GM23338 (cell line): ENCODE data around the gene KCNN3. TPM values are rescaled to one million over a fixed set of nuclear protein-coding genes. Genes with fewer than 3 reads are reported as not detected.

Experiments used
- ATAC-seq: fragments of 200-7000 bp; cut with Tn5 transposase; 3 replicates; pipeline ENCODE4 v1.9.1; 2020
- DNase-seq: peaks from one replicate; pipeline ENCODE4 v3.0.0-alpha.2; 2015; ENCODE audit warnings: low spot score
- H2AFZ ChIP-seq: fragments of 200-600 bp; sonication (generic); 2 replicates; pipeline ENCODE4 v1.8.0; 2016; ENCODE audit warnings: antibody characterized with exemption, mild to moderate bottlenecking, moderate library complexity
- H3F3A ChIP-seq: fragments of 200-600 bp; sonication (generic); replicated peaks from 2 replicates; pipeline ENCODE4 v1.8.0; 2017; ENCODE audit warnings: antibody characterized with exemption, mixed run types, low read depth
- H3K27ac ChIP-seq: fragments of 200-600 bp; sonication (generic); 2 replicates; pipeline ENCODE4 v1.6.1; 2016; ENCODE audit warnings: low read depth
- H3K27me3 ChIP-seq: fragments of 200-600 bp; sonication (generic); 2 replicates; pipeline ENCODE4 v1.8.0; 2016; ENCODE audit warnings: mild to moderate bottlenecking, mixed run types, moderate library complexity; ENCODE audit not compliant: insufficient read depth
- H3K36me3 ChIP-seq: fragments of 200-600 bp; sonication (generic); 2 replicates; pipeline ENCODE4 v1.8.0; 2016; ENCODE audit warnings: mild to moderate bottlenecking; ENCODE audit not compliant: insufficient read depth
- H3K4me1 ChIP-seq: fragments of 200-600 bp; sonication (generic); 2 replicates; pipeline ENCODE4 v1.8.0; 2016; ENCODE audit warnings: mild to moderate bottlenecking, moderate library complexity; ENCODE audit not compliant: insufficient read depth
- H3K4me2 ChIP-seq: fragments of 200-600 bp; sonication (generic); 2 replicates; pipeline ENCODE4 v1.7.1; 2017; ENCODE audit warnings: mixed run types
- H3K4me3 ChIP-seq: fragments of 200-600 bp; sonication (generic); 2 replicates; pipeline ENCODE4 v1.6.1; 2016; ENCODE audit warnings: mixed run types
- H3K79me2 ChIP-seq: fragments of 200-600 bp; sonication (generic); replicated peaks from 2 replicates; pipeline ENCODE4 v1.8.0; 2017; ENCODE audit warnings: mild to moderate bottlenecking; ENCODE audit not compliant: insufficient read depth
- H3K9me2 ChIP-seq: fragments of 200-600 bp; sonication (generic); 2 replicates; pipeline ENCODE4 v1.8.0; 2017; ENCODE audit not compliant: insufficient read depth
- H4K20me1 ChIP-seq: fragments of 200-600 bp; sonication (generic); replicated peaks from 2 replicates; pipeline ENCODE4 v1.8.0; 2017; ENCODE audit warnings: mild to moderate bottlenecking; ENCODE audit not compliant: insufficient read depth
- H3K27ac Mint-ChIP-seq: 2 replicates; pipeline ENCODE4 v1.8.0; 2020; ENCODE audit warnings: inconsistent platforms, mild to moderate bottlenecking, moderate library complexity, mixed read lengths
- H3K27me3 Mint-ChIP-seq: 3 replicates; pipeline ENCODE4 v1.8.0; 2022; ENCODE audit warnings: low read depth, mild to moderate bottlenecking, moderate library complexity, mixed read lengths, inconsistent platforms; ENCODE audit not compliant: insufficient read depth, poor library complexity
- H3K36me3 Mint-ChIP-seq: 3 replicates; pipeline ENCODE4 v1.8.0; 2021; ENCODE audit warnings: low read depth, mild to moderate bottlenecking, inconsistent platforms, moderate library complexity, mixed read lengths
- H3K4me1 Mint-ChIP-seq: 3 replicates; pipeline ENCODE4 v1.8.0; 2020; ENCODE audit warnings: mild to moderate bottlenecking, inconsistent platforms, mixed read lengths
- H3K4me3 Mint-ChIP-seq: 3 replicates; pipeline ENCODE4 v1.8.0; 2021; ENCODE audit warnings: moderate library complexity, mild to moderate bottlenecking, inconsistent platforms, mixed read lengths
- H3K9me3 Mint-ChIP-seq: 3 replicates; pipeline ENCODE4 v1.8.0; 2020; ENCODE audit warnings: moderate library complexity, mild to moderate bottlenecking, inconsistent platforms, mixed read lengths
- CREB1 ChIP-seq: fragments of 250-450 bp; sonication (Bioruptor Pico); IDR thresholded peaks from 2 replicates; pipeline ENCODE4 v1.5.0; 2020; ENCODE audit warnings: low read depth, mild to moderate bottlenecking, moderate library complexity
- EZH2 ChIP-seq: fragments of 200-600 bp; sonication (generic); IDR thresholded peaks from one replicate; pipeline ENCODE4 v1.8.0; 2017; ENCODE audit warnings: antibody characterized with exemption, mild to moderate bottlenecking, low read depth; ENCODE audit not compliant: unreplicated experiment
- EZH2phosphoT487 ChIP-seq: fragments of 200-600 bp; sonication (generic); IDR thresholded peaks from one replicate; pipeline ENCODE4 v1.8.1; 2018; ENCODE audit warnings: antibody characterized with exemption; ENCODE audit not compliant: unreplicated experiment
- NANOG ChIP-seq: IDR thresholded peaks from 2 replicates; pipeline ENCODE4 v1.6.1; 2016; ENCODE audit warnings: antibody characterized with exemption, borderline replicate concordance
- POLR2AphosphoS5 ChIP-seq: IDR thresholded peaks from 2 replicates; pipeline ENCODE4 v1.6.1; 2016; ENCODE audit warnings: antibody characterized with exemption, low read depth
- STAT1 ChIP-seq: IDR thresholded peaks from one replicate; pipeline ENCODE4 v1.6.1; 2016; ENCODE audit warnings: antibody characterized with exemption; ENCODE audit not compliant: unreplicated experiment
- ZNF114 ChIP-seq: fragments of 250-450 bp; sonication (Bioruptor Pico); IDR thresholded peaks from 2 replicates; pipeline ENCODE4 v1.5.0; 2020; ENCODE audit warnings: mild to moderate bottlenecking, moderate library complexity
- ZNF331 ChIP-seq: fragments of 250-450 bp; sonication (Bioruptor Pico); IDR thresholded peaks from 2 replicates; pipeline ENCODE4 v1.5.0; 2020; ENCODE audit warnings: low read depth, mild to moderate bottlenecking, moderate library complexity
- polyA plus RNA-seq: library from polyadenylated mRNA; unstranded; fragments of >200 nt; fragmentation: Nextera tagmentation; extraction: Ambion mirVana; gene quantifications from 2 replicates; pipeline ENCODE4 v1.2.1, GENCODE V29; 2016
- total RNA-seq: library from RNA; depleted of rRNA; stranded (reverse); fragments of >200 nt; shearing (Covaris generic); gene quantifications from 2 replicates; pipeline ENCODE4 v1.2.3, GENCODE V29; 2014
- TF ChIP-seq, protein P1 (sequence below): IDR thresholded peaks from 2 replicates; pipeline ENCODE4 v1.6.1; 2016; ENCODE audit warnings: antibody characterized with exemption
- TF ChIP-seq, protein P2 (sequence below): IDR thresholded peaks from one replicate; pipeline ENCODE4 v1.6.1; 2018; ENCODE audit warnings: antibody characterized with exemption; ENCODE audit not compliant: unreplicated experiment
- TF ChIP-seq, protein P3 (sequence below): fragments of 250-450 bp; sonication (Bioruptor Pico); IDR thresholded peaks from 2 replicates; pipeline ENCODE4 v1.5.0; 2020; ENCODE audit warnings: mild to moderate bottlenecking, moderate library complexity

The KCNN3 gene
- total and polyA plus RNA-seq, 2 experiments from 2014 or later, result 1.9 to 3.0 TPM

DNA sequence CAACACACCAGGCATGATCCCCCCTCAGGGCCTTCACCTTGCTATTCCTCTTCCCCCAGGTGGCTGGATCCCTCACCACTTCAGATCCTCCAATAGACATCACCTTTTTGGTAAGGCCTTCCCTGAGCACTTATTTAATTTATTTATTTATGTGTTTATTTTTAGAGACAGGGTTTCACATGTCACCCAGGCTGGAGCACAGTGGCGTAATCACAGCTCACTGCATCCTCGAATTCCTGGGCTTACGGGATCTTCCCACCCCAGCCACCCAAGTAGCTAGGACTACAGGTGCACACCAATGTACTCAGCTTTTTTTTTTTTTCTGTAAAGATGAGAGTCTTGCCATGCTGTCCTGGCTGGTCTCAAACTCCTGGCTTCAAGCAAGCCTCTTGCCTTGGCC is 17.2 kb downstream of the KCNN3 start (continued):
- TF ChIP-seq, protein P1, sequence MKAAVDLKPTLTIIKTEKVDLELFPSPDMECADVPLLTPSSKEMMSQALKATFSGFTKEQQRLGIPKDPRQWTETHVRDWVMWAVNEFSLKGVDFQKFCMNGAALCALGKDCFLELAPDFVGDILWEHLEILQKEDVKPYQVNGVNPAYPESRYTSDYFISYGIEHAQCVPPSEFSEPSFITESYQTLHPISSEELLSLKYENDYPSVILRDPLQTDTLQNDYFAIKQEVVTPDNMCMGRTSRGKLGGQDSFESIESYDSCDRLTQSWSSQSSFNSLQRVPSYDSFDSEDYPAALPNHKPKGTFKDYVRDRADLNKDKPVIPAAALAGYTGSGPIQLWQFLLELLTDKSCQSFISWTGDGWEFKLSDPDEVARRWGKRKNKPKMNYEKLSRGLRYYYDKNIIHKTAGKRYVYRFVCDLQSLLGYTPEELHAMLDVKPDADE, result no peak

DNA sequence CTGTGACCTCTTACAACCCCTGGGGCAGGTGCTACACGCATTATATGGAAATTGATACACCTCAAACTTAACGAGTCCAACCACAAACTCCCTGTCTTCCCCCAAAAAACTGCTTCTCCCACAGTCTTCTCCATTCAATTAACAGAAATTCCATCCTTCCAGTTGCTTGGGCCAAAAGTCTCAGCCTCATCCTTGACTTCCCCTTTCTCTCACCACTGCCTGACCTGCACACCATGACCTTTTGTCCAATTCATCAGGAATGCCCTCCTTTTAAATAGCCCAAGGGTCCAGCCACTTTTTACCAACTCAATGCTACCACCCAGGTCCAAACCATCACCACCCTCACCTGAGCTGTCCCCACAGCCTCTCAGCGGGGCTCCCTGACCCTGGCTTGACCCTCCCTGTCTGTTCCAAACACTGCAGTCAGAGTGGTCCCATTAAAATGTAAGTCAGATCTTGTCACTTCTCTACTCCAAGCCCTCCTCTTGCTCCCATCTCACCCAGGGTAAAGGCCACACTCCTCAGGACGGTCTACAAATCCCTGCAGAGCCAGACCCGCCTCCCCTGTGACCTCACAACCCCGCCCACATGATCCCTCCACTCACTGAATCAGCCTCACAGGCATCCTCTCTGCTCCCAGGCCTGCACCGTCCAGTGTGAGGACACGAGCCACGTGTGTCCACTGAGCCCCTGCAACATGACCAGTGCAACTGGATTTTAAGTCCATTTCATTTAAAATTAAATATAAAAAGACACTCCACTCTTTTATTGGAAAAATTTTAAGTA is 18.5 kb downstream of the KCNN3 start:
- no peak overlapping the region for H2AFZ ChIP-seq
- Mint-ChIP-seq H3K36me3 (no peaks in the 10 kb centered on the region), H3K4me1 (peaks cover 18% of the 10 kb centered on the region), H3K9me3 (no peaks in the 10 kb centered on the region), H3K27ac (peak overlapping the region; percentile 19), H3K4me3 (no peak overlapping the region; the same call in 2 of the 3 replicates), H3K27me3 (peaks cover 9% of the 10 kb centered on the region)
- H3K4me2 ChIP-seq, result no peak overlapping the region
- H3K27ac ChIP-seq, result no peak overlapping the region
- no peaks in the 10 kb centered on the region for H3K4me1 ChIP-seq
- peak; percentile 84 for ATAC-seq
- H3K9me2 ChIP-seq, result no peaks in the 10 kb centered on the region
- no peaks in the 10 kb centered on the region for H4K20me1 ChIP-seq
- no peaks in the 10 kb centered on the region for H3K27me3 ChIP-seq
- H3K4me3 ChIP-seq, result no peak overlapping the region
- peak; percentile 51 for DNase-seq
- no peaks in the 10 kb centered on the region for H3F3A ChIP-seq
- no peaks in the 10 kb centered on the region for H3K36me3 ChIP-seq
- no peaks in the 10 kb centered on the region for H3K79me2 ChIP-seq
- TF ChIP-seq, protein P2, sequence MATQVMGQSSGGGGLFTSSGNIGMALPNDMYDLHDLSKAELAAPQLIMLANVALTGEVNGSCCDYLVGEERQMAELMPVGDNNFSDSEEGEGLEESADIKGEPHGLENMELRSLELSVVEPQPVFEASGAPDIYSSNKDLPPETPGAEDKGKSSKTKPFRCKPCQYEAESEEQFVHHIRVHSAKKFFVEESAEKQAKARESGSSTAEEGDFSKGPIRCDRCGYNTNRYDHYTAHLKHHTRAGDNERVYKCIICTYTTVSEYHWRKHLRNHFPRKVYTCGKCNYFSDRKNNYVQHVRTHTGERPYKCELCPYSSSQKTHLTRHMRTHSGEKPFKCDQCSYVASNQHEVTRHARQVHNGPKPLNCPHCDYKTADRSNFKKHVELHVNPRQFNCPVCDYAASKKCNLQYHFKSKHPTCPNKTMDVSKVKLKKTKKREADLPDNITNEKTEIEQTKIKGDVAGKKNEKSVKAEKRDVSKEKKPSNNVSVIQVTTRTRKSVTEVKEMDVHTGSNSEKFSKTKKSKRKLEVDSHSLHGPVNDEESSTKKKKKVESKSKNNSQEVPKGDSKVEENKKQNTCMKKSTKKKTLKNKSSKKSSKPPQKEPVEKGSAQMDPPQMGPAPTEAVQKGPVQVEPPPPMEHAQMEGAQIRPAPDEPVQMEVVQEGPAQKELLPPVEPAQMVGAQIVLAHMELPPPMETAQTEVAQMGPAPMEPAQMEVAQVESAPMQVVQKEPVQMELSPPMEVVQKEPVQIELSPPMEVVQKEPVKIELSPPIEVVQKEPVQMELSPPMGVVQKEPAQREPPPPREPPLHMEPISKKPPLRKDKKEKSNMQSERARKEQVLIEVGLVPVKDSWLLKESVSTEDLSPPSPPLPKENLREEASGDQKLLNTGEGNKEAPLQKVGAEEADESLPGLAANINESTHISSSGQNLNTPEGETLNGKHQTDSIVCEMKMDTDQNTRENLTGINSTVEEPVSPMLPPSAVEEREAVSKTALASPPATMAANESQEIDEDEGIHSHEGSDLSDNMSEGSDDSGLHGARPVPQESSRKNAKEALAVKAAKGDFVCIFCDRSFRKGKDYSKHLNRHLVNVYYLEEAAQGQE, result no peak
- TF ChIP-seq, protein P1, result no peak
- TF ChIP-seq NANOG (no peak), POLR2AphosphoS5 (no peak), ZNF331 (CRISPR knock-in tag) (no peak), STAT1 (no peak), ZNF114 (CRISPR knock-in tag) (no peak), EZH2phosphoT487 (no peak), CREB1 (CRISPR knock-in tag) (no peak), EZH2 (no peak)
- TF ChIP-seq, protein P3, sequence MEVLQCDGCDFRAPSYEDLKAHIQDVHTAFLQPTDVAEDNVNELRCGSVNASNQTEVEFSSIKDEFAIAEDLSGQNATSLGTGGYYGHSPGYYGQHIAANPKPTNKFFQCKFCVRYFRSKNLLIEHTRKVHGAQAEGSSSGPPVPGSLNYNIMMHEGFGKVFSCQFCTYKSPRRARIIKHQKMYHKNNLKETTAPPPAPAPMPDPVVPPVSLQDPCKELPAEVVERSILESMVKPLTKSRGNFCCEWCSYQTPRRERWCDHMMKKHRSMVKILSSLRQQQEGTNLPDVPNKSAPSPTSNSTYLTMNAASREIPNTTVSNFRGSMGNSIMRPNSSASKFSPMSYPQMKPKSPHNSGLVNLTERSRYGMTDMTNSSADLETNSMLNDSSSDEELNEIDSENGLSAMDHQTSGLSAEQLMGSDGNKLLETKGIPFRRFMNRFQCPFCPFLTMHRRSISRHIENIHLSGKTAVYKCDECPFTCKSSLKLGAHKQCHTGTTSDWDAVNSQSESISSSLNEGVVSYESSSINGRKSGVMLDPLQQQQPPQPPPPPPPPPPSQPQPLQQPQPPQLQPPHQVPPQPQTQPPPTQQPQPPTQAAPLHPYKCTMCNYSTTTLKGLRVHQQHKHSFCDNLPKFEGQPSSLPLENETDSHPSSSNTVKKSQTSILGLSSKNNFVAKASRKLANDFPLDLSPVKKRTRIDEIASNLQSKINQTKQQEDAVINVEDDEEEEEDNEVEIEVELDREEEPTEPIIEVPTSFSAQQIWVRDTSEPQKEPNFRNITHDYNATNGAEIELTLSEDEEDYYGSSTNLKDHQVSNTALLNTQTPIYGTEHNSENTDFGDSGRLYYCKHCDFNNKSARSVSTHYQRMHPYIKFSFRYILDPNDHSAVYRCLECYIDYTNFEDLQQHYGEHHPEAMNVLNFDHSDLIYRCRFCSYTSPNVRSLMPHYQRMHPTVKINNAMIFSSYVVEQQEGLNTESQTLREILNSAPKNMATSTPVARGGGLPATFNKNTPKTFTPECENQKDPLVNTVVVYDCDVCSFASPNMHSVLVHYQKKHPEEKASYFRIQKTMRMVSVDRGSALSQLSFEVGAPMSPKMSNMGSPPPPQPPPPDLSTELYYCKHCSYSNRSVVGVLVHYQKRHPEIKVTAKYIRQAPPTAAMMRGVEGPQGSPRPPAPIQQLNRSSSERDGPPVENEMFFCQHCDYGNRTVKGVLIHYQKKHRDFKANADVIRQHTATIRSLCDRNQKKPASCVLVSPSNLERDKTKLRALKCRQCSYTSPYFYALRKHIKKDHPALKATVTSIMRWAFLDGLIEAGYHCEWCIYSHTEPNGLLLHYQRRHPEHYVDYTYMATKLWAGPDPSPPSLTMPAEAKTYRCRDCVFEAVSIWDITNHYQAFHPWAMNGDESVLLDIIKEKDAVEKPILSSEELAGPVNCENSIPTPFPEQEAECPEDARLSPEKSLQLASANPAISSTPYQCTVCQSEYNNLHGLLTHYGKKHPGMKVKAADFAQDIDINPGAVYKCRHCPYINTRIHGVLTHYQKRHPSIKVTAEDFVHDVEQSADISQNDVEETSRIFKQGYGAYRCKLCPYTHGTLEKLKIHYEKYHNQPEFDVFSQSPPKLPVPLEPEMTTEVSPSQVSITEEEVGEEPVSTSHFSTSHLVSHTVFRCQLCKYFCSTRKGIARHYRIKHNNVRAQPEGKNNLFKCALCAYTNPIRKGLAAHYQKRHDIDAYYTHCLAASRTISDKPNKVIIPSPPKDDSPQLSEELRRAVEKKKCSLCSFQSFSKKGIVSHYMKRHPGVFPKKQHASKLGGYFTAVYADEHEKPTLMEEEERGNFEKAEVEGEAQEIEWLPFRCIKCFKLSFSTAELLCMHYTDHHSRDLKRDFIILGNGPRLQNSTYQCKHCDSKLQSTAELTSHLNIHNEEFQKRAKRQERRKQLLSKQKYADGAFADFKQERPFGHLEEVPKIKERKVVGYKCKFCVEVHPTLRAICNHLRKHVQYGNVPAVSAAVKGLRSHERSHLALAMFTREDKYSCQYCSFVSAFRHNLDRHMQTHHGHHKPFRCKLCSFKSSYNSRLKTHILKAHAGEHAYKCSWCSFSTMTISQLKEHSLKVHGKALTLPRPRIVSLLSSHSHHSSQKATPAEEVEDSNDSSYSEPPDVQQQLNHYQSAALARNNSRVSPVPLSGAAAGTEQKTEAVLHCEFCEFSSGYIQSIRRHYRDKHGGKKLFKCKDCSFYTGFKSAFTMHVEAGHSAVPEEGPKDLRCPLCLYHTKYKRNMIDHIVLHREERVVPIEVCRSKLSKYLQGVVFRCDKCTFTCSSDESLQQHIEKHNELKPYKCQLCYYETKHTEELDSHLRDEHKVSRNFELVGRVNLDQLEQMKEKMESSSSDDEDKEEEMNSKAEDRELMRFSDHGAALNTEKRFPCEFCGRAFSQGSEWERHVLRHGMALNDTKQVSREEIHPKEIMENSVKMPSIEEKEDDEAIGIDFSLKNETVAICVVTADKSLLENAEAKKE, result no peak
